HepG2 (cell line): ENCODE results near the gene TUBGCP4. TPM values are rescaled to one million over a fixed set of nuclear protein-coding genes. Genes with fewer than 3 reads are reported as not detected.

Experiments
- ARID2 ChIP-seq: sonication (generic); formaldehyde crosslinking; IDR thresholded peaks from 2 replicates; pipeline ENCODE4 v1.8.1; 2022; ENCODE audit warnings: mild to moderate bottlenecking, missing genetic modification reagents, borderline replicate concordance
- BRF2 ChIP-seq: sonication (generic); formaldehyde crosslinking; IDR thresholded peaks from 2 replicates; pipeline ENCODE4 v1.8.1; 2022; ENCODE audit warnings: mild to moderate bottlenecking, missing genetic modification reagents
- CBX5 ChIP-seq: sonication (generic); formaldehyde crosslinking; IDR thresholded peaks from 2 replicates; pipeline ENCODE4 v1.4.0; 2020; ENCODE audit warnings: missing genetic modification reagents, borderline replicate concordance
- CERS6 ChIP-seq: sonication (generic); formaldehyde crosslinking; IDR thresholded peaks from 2 replicates; pipeline ENCODE4 v1.5.0; 2020; ENCODE audit warnings: missing genetic modification reagents
- HNF1B ChIP-seq: sonication (generic); formaldehyde crosslinking; IDR thresholded peaks from 2 replicates; pipeline ENCODE4 v1.5.1; 2020; ENCODE audit warnings: mild to moderate bottlenecking, moderate library complexity, missing genetic modification reagents
- JUND ChIP-seq: sonication (generic); formaldehyde crosslinking; IDR thresholded peaks from 2 replicates; pipeline ENCODE4 v1.8.0; 2022; ENCODE audit warnings: mild to moderate bottlenecking, missing genetic modification reagents
- RARA ChIP-seq: IDR thresholded peaks from 2 replicates; pipeline ENCODE4 v1.6.1; 2016; ENCODE audit warnings: missing genetic modification reagents, missing compliant biosample characterization
- RFX1 ChIP-seq: fragments of 450-650 bp; IDR thresholded peaks from 2 replicates; pipeline ENCODE4 v1.6.1; 2017
- TAF15 ChIP-seq: fragments of 200-400 bp; formaldehyde crosslinking; IDR thresholded peaks from one replicate; pipeline ENCODE4 v1.6.1; 2018; ENCODE audit warnings: mild to moderate bottlenecking, low read depth, low read length; ENCODE audit not compliant: poor library complexity, severe bottlenecking
- TSC22D2 ChIP-seq: sonication (generic); formaldehyde crosslinking; IDR thresholded peaks from 2 replicates; pipeline ENCODE4 v1.5.1; 2020; ENCODE audit warnings: missing genetic modification reagents, mild to moderate bottlenecking, borderline replicate concordance
- ZBTB10 ChIP-seq: sonication (generic); formaldehyde crosslinking; IDR thresholded peaks from 2 replicates; pipeline ENCODE4 v1.4.0; 2020; ENCODE audit warnings: missing genetic modification reagents, borderline replicate concordance
- ZC3H13 ChIP-seq: sonication (generic); formaldehyde crosslinking; IDR thresholded peaks from 2 replicates; pipeline ENCODE4 v1.8.1; 2023; ENCODE audit warnings: mild to moderate bottlenecking, missing genetic modification reagents, moderate library complexity
- ZNF18 ChIP-seq: sonication (generic); formaldehyde crosslinking; IDR thresholded peaks from 2 replicates; pipeline ENCODE4 v1.8.0; 2022; ENCODE audit warnings: mild to moderate bottlenecking, missing genetic modification reagents; ENCODE audit not compliant: insufficient replicate concordance
- ZNF326 ChIP-seq: sonication (generic); formaldehyde crosslinking; IDR thresholded peaks from 2 replicates; pipeline ENCODE4 v1.4.0; 2020; ENCODE audit warnings: missing genetic modification reagents, borderline replicate concordance
- ZNF569 ChIP-seq: sonication (generic); formaldehyde crosslinking; IDR thresholded peaks from 2 replicates; pipeline ENCODE4 v1.5.0; 2020; ENCODE audit warnings: mild to moderate bottlenecking, missing genetic modification reagents, moderate library complexity, borderline replicate concordance
- ZNF629 ChIP-seq: sonication (generic); formaldehyde crosslinking; conservative IDR thresholded peaks from 2 replicates; pipeline ENCODE4 v1.5.0; 2020; ENCODE audit warnings: missing genetic modification reagents
- ZNF670 ChIP-seq: sonication (generic); formaldehyde crosslinking; IDR thresholded peaks from 2 replicates; pipeline ENCODE4 v1.8.0; 2022; ENCODE audit warnings: mild to moderate bottlenecking, missing genetic modification reagents, borderline replicate concordance
- ZNF704 ChIP-seq: sonication (generic); formaldehyde crosslinking; IDR thresholded peaks from 2 replicates; pipeline ENCODE4 v1.8.1; 2023; ENCODE audit warnings: mild to moderate bottlenecking, inconsistent platforms, moderate library complexity, missing genetic modification reagents, borderline replicate concordance
- polyA plus RNA-seq, 8 experiments: library from polyadenylated mRNA; depleted of rRNA in 3 of 8; stranded (reverse) in 7 of 8; unstranded in 1 of 8; fragments of >200 nt; fragmentation: Illumina TruSeq in 4 of 8; extraction: Trizol in 4 of 8; gene quantifications; 2 replicates each; pipeline versions ENCODE4 v1.2.1 to v1.2.3, GENCODE V29; 2011 to 2016; ENCODE audit warnings: low read depth in 4 of 8, missing spikeins in 1 of 8, mixed read lengths in 1 of 8; ENCODE audit not compliant: insufficient read depth in 1 of 8
- total RNA-seq, 5 experiments: library from RNA; depleted of rRNA; stranded (reverse); fragments of >200 nt; fragmentation: Illumina TruSeq; extraction: Trizol; gene quantifications; 2 replicates each; pipeline ENCODE4 v1.2.3, GENCODE V29; 2016; ENCODE audit warnings: low read depth in 1 of 5

The TUBGCP4 gene
- total and polyA plus RNA-seq, 2 of the 13 experiments (the other 11 are each of a cell fraction or from before 2014, with no cell fraction given), result 15.0 to 20.5 TPM

- TF ChIP-seq TAF15 (no peak), RARA (CRISPR knock-in tag) (peak; percentile 37), HNF1B (CRISPR knock-in tag) (0 out of 2 replicates have a peak, but pooled peaks have one; percentile 15), ARID2 (CRISPR knock-in tag) (0 out of 2 replicates have a peak, but pooled peaks have one; percentile 24), JUND (CRISPR knock-in tag) (no peak), RFX1 (no peak), ZNF704 (CRISPR knock-in tag) (no peak), TSC22D2 (CRISPR knock-in tag) (no peak), ZNF18 (CRISPR knock-in tag) (peak; percentile 48), ZNF629 (CRISPR knock-in tag) (no peak), BRF2 (CRISPR knock-in tag) (no peak), ZNF670 (CRISPR knock-in tag) (peak; percentile 77; the same call in 1 of the 2 replicates), CBX5 (CRISPR knock-in tag) (no peak), ZNF569 (CRISPR knock-in tag) (no peak), CERS6 (CRISPR knock-in tag) (no peak), ZBTB10 (no peak), ZNF326 (CRISPR knock-in tag) (no peak), ZC3H13 (CRISPR knock-in tag) (peak; percentile 81; the same call in 1 of the 2 replicates)
These were observed at the start of gene TUBGCP4, which contains the start of gene ZSCAN29 (continued) for GRCh38 chr15:43370975-43371974.
